Measurements from ENCODE around the gene FBXL13.
"Not testable (repeated sequence)": the region's sequence is repeated elsewhere in the genome, so short reads cannot be mapped to it uniquely, and the experiment has no call there.

FBXL13 gene

GRCh38 chr7:102979670-102980069 lies 94.9 kb downstream of the FBXL13 start:
- DNase-seq = no peak

GRCh38 chr7:102978284-102978683 lies 96.3 kb downstream of the FBXL13 start:
- DNase-seq = no peak

GRCh38 chr7:102977586-102977985 lies 97.0 kb downstream of the FBXL13 start:
- DNase-seq = not testable (repeated sequence)

DNA sequence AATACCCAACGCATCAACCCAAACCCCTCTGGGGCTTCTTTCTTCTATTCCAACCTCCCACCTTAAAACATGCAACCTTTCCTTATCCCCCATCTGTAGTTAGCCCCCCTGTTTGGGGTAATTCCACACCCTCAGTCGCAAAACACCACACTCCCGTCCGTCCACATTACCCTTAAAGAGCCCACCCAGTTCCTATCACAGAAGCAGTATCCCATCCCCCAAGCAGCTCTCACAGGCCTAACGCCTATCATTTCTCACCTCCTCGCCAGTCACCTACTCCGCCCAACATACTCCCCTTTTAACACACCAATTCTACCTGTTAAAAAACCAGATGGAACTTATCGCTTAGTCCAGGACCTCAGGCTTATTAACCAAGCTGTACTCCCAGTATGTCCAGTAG lies 98.1 kb downstream of the FBXL13 start:
- DNase-seq = no peak

DNA sequence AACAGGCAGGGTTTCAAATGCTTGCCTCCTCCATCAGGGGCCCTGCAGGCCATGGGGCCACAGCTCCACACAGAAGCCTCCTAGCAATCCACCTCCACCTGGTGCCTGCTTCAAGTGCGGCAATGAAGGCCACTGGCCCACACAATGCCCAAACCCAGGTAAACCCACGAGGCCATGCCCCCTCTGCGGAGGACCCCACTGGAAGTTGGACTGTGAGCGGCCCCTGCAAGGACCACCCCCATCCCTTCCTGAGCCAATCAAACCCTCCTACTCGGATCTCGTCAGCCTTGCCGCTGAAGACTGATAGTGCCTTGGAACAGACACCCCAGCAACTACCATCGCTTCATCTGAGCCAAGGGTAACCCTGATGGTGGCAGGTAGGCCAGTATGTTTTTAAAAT lies 98.7 kb downstream of the FBXL13 start:
- DNase-seq = no peak

- DNase-seq = no peak
Measured at GRCh38 chr7:102974366-102975236, 100.0 kb downstream of the FBXL13 start.

DNA sequence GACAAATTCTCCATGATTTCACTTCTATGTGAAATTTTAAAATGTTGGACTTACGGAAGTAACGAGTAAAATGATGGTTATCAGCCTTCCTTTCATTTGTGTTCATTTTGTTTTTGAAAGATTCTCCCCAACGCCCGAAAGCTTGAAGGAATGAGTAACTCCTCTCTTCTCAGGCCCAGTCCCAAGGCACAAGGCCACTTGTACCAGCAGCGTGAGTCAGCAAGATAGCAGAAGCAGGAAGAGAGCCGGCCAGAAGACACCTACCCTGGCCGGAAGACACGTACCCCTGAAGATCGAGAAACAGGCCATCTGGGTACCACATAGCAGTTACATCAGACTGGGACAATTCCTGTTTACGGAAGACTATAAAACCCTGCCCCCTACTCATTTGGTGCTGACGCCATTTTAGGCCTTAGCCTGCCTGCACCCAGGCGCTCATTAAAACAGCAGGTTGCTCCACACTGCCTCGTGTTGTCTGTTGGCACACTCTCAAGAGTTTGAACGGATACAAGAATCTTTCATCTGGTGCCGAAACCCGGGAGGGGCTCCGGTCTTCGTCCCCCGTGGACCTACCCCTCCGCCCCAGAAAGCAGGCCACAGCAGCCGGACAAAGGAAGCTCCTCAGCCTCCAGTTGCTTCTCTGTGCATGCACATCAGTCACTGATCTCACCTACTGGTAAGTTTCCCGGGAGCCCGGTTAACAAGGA lies 101.3 kb downstream of the FBXL13 start:
- DNase-seq = no peak

GRCh38 chr7:102967798-102968197 lies 106.8 kb downstream of the FBXL13 start:
- no peak for DNase-seq

- no peak for DNase-seq
Measured at GRCh38 chr7:102966465-102966864, 108.1 kb downstream of the FBXL13 start.

GRCh38 chr7:102961993-102962392 lies 112.6 kb downstream of the FBXL13 start:
- DNase-seq = not testable (repeated sequence)

DNA sequence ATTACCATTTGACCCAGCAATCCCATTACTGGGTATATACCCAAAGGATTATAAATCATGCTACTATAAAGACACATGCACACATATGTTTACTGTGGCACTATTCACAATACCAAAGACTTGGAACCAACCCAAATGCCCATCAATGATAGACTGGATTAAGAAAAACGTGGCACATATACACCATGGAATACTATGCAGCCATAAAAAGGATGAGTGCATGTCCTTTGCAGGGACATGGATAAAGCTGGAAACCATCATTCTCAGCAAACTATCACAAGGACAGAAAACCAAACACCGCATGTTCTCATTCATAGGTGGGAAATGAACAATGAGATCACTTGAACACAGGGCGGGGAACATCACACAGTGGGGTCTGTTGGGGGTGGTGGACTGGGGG lies 116.6 kb downstream of the FBXL13 start:
- not testable (repeated sequence) for DNase-seq

GRCh38 chr7:102954359-102954758 lies 120.2 kb downstream of the FBXL13 start:
- not testable (repeated sequence) for DNase-seq

- no peak for DNase-seq
Measured at GRCh38 chr7:102953406-102953805, 121.2 kb downstream of the FBXL13 start.

GRCh38 chr7:102951839-102952238 lies 122.8 kb downstream of the FBXL13 start:
- no peak for DNase-seq

DNA sequence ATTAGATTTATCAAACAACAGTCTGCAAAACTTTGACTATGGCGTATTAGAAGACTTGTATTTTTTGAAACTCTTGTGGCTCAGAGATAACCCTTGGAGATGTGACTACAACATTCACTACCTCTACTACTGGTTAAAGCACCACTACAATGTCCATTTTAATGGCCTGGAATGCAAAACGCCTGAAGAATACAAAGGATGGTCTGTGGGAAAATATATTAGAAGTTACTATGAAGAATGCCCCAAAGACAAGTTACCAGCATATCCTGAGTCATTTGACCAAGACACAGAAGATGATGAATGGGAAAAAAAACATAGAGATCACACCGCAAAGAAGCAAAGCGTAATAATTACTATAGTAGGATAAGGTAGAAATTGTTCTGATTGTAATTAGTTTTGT lies 130.4 kb downstream of the FBXL13 start:
- DNase-seq = no peak

- DNase-seq = no peak
Measured at GRCh38 chr7:102943423-102944169, 131.0 kb downstream of the FBXL13 start.

- no peak for DNase-seq
Measured at GRCh38 chr7:102942868-102943267, 131.7 kb downstream of the FBXL13 start.

- no peak for DNase-seq
Measured at GRCh38 chr7:102942181-102942866, 132.3 kb downstream of the FBXL13 start.

- DNase-seq = no peak
Measured at GRCh38 chr7:102938679-102939078, 135.9 kb downstream of the FBXL13 start.

DNA sequence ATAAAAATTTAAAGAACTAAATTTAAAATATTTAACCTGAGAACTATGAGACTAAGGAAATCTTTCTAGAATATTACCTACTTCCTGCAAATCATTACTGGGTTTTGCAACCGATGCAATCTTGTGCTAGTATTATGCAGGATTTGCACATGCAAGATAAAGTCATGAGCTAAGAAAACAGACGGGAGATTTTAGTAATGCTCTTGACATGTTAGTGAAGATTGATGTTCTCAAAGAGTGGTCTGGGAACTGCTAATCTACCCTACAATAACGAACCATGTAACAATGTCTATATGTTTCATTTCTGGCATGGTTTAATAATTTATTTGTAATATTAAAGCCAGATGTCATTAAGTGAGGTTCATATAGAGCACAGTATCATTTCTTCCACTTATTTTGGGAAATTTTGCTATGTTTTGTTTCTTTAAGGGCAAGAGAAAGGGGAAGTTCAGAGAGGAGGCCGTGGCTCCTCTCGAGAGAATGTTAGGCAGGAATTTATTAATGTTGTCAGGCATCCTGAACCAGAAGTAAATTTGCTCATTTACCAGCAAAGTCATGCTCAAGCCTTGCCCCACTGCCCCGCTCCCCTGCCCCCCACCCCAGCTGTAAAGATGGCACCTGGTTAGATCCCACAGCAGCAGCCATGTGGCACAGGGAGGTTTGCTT lies 139.0 kb downstream of the FBXL13 start:
- DNase-seq = no peak

- no peak for DNase-seq
Measured at GRCh38 chr7:102934701-102935100, 139.9 kb downstream of the FBXL13 start.

DNA sequence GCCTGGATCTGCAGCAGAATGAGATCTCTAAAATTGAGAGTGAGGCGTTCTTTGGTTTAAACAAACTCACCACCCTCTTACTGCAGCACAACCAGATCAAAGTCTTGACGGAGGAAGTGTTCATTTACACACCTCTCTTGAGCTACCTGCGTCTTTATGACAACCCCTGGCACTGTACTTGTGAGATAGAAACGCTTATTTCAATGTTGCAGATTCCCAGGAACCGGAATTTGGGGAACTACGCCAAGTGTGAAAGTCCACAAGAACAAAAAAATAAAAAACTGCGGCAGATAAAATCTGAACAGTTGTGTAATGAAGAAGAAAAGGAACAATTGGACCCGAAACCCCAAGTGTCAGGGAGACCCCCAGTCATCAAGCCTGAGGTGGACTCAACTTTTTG lies 140.4 kb downstream of the FBXL13 start:
- no peak for DNase-seq
